ENCODE measurements around the gene RAI14.

- TF ChIP-seq TAF1 (IDR thresholded peaks at IDR 0.05; ENCODE audit: borderline replicate concordance, insufficient read depth, low read length) (no peak), FOXP2 (optimal IDR thresholded peaks at IDR 0.05; ENCODE audit: borderline replicate concordance, extremely low read depth, extremely low read length, insufficient read depth) (no peak)
Measured at GRCh38 chr5:34663771-34664496, 7.8 kb downstream of the RAI14 start.

Measured in PFSK-1 (cell line).